GM13976 (cell line): ENCODE results near the gene SP4.
A peak's percentile ranks its signal among the peaks of the same experiment; 100 is the strongest.

ENCODE experiments used
- DNase-seq: peaks from one replicate; pipeline ENCODE4 v3.0.0; 2012; ENCODE audit warnings: low spot score
- CTCF ChIP-seq: IDR thresholded peaks from 2 replicates; pipeline ENCODE4 v1.5.1; 2012; ENCODE audit warnings: borderline replicate concordance, mild to moderate bottlenecking; ENCODE audit not compliant: insufficient read depth; ENCODE audit errors: extremely low read depth, missing control alignments, control extremely low read depth
- in situ Hi-C: fragments of 300-500 bp; cut with MboI; formaldehyde crosslinking; loops from one replicate; pipeline ENCODE4 v1.12.0; 2022; ENCODE audit warnings: low sequenced_read_pairs, mixed read lengths, inconsistent platforms; ENCODE audit not compliant: unreplicated experiment

Gene SP4

GRCh38 chr7:21412410-21412851 is 15.5 kb upstream of the SP4 start:
- no peak for TF ChIP-seq CTCF
- in situ Hi-C loops, result no loop called here
- DNase-seq, result peak; percentile 56

GRCh38 chr7:21412957-21413356 is 14.9 kb upstream of the SP4 start:
- DNase-seq, result no peak
- no peak for TF ChIP-seq CTCF
- in situ Hi-C loops, result no loop called here

GRCh38 chr7:21413502-21413901 is 14.4 kb upstream of the SP4 start:
- TF ChIP-seq CTCF, result no peak
- in situ Hi-C loops, result no loop called here
- DNase-seq, result no peak

GRCh38 chr7:21414795-21415393 is 13.0 kb upstream of the SP4 start:
- in situ Hi-C loops, result no loop called here
- DNase-seq, result no peak
- TF ChIP-seq CTCF, result no peak

GRCh38 chr7:21417647-21418046 is 10.2 kb upstream of the SP4 start:
- in situ Hi-C loops, result no loop called here
- DNase-seq, result no peak
- TF ChIP-seq CTCF, result no peak

GRCh38 chr7:21422751-21423150 is 5.1 kb upstream of the SP4 start:
- in situ Hi-C loops, result no loop called here
- TF ChIP-seq CTCF, result no peak
- DNase-seq, result no peak
